ENCODE results near the gene GRID1.

GRID1 gene

GRCh38 chr10:86202226-86202735 lies 164.3 kb downstream of the GRID1 start:
- no peak for DNase-seq

- DNase-seq: no peak
Measured at GRCh38 chr10:86200867-86201266, 165.7 kb downstream of the GRID1 start.

GRCh38 chr10:86200269-86200668 lies 166.3 kb downstream of the GRID1 start:
- no peak for DNase-seq

GRCh38 chr10:86199041-86199440 lies 167.6 kb downstream of the GRID1 start:
- DNase-seq: no peak

DNA sequence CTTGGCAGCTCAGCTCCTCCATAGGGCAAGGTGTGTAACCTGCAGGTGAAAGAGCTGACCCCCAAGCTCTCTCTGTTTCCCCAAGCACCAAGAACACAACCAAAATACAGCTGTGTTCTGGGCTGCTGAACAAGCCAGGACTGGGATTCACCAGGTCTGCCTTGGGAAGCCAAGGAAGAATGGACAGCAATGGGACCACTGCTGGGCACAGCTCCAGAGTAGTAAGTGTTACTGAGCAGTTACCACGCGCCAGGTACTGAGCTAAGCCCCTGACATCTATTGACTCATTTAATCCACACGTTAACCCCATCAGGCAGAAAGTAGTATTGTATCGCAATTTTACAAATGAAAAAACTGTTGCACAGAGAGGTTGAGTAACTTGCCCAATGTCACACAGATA lies 168.3 kb downstream of the GRID1 start:
- DNase-seq: no peak

DNA sequence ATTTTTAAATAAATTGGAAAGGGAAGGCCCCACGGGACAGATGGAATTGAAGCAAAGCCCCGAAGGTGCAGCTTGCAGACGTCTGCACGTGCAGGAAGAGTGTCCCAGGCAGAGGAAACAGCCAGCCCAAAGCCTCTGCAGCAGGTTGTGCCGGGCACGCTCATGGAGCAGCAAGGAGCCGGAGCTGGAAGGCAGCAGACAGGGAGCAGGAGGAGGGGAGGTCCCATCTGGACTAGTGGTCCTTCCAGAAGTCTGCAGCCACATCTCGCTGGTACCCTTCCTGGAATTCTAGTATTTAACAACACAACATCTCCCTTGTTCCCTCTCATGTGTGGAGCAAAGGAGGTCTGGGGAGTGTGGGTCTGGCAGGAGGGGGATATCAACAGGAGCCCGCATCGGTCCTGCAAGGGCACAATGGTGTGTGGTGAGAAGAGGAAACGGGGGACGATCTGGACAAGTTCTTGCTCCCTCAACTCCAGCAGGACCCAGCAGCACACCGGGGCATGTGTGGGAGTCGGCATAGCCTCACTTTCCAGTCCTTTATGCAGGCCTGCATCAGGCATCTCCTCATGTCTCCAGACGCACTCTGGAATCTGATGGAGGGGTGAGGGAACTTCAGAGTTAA lies 169.3 kb downstream of the GRID1 start:
- DNase-seq: no peak

DNA sequence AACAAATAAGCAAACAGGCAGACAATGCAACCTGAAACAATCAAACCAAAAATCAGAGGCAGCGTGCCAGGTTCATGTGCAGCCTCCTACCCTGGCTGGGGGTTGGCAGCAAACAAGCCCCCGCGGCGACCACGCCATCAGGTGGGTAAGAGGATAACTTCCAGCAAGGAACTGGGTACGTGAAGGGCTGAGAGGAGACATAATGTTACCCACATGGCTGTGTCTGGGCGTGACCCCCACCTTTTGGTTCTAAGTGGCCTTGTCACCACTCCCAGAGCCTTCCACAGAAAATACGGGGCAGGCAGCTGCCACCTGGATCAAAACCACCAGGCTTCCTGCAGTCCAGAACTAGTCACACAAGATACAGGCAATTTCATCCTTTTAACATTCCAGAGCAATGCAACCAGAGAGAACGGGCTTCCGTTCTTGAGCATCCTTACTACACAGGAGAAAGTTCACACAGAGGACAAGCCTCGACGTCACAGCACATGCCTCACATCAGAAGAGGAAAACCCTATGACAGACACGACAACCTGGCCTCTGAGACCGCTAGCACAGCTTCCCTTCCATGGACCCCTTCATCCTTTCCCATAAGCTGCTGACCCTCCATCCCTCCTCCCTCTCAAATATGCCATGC lies 171.0 kb downstream of the GRID1 start:
- DNase-seq: no peak

DNA sequence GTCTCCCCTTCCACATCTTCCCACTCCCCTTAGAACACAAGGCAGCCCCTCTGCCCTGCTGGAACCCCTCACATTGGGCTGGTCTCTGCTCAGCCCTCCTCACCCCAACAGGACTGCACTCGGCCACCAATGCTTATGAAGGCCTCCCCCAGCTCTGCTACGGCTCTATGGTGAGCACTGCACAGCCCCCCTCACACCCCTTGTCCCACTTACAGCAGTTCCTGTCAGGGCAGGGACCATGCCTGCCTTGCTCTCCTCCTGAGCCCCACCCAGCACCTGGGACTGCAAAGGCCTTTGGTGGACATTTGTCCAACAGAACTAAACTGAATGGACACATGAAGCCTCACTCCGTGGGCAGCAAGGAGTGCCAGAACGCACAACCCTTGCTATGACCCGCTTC lies 171.9 kb downstream of the GRID1 start:
- DNase-seq: no peak

DNA sequence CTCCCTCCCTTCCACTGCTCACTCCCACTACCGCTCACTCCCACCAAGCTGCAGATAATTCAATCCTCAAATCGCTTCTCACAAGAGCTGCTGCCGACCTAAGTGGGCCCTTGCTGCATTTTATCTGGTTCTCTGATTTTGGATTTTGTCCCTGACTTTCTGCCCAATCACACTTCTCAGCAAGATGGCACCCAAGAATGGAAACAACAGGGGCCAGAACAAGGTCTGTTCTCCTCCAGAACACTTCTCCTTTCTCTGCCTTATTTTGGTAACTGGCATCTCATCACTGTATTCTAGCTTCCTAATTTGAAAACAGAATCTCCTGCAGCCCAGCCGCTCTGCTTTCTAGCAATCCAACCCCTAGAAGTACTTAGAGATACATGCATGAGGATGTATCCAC lies 172.8 kb downstream of the GRID1 start:
- no peak for DNase-seq

DNA sequence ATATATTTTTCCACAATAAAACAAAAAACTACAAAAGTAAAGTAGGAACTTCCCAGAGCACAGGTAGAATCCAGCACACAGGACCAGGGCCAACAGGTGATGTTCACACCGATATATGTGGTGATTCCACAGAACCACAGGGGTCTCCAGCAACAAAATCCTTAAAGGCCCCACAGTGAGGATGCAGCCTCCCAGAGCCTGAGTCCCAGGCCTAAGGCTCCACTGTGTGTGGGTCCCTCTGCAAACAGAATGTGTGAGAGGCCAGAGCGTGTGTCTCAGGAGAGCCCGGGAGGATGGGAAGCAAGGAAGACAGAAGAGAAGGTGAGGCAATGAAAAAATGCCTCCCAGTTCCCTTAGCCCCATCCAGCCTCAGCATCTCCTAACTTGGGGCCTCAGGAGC lies 173.9 kb downstream of the GRID1 start:
- DNase-seq: no peak

DNA sequence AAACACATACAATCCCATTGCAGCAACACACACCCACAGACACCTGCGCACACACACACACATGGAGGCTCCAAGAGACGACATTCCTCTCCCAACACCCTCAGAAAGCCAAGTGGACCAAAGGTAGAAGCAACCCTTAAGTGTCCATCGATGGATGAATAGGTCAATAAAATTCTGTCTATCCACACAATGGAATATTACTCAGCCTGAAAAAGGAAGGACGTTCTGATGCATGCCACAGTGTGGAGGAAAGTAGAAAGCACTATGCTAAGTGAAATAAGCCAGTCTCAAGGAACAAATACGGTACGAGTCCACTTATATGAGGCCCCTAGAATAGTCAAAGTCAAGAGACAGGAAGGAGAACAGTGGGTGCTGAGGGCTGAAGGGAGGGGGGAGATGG lies 174.4 kb downstream of the GRID1 start:
- DNase-seq: no peak

DNA sequence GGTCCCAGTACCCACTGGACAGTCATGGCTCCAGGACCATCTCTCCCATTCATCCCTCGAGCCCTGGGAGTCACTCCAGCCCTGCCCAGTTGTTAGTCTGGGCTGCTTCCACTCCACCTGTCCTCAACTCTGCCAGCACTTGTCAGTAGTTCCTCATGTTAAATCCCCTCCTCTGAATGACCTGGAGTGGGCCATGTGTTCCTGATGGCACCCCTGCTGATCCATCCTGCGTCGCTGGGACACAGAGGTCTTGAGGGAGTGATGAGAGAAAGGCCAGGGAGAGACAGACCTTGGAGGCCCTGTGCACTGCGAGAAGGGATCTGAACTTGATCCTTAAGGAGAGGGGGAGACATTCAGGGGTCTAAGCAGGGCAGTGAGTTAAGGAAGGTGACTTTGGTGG lies 174.9 kb downstream of the GRID1 start:
- DNase-seq: no peak

- no peak for DNase-seq
Measured at GRCh38 chr10:86191166-86191565, 175.4 kb downstream of the GRID1 start.

DNA sequence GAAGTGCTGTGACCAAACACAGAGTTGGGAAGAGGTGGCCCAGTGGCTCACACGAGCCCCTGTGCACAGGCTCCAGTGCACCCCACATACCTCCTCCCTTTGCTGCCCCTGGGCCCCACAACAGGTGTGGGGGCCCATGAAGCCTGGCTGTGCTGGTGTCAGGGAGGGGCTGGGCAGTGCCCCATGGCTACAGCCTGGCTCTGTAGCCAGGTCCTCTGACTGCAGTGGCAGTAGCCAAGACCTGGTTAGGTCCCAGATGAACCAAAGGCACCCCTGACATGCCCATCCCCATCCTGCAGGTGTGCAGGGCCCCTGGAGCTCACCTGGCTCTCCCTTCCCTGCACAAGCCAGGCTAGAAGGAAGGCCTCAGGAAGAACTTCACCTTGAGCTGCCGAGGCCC lies 176.3 kb downstream of the GRID1 start:
- no peak for DNase-seq

GRCh38 chr10:86189891-86190290 lies 176.7 kb downstream of the GRID1 start:
- DNase-seq: no peak

DNA sequence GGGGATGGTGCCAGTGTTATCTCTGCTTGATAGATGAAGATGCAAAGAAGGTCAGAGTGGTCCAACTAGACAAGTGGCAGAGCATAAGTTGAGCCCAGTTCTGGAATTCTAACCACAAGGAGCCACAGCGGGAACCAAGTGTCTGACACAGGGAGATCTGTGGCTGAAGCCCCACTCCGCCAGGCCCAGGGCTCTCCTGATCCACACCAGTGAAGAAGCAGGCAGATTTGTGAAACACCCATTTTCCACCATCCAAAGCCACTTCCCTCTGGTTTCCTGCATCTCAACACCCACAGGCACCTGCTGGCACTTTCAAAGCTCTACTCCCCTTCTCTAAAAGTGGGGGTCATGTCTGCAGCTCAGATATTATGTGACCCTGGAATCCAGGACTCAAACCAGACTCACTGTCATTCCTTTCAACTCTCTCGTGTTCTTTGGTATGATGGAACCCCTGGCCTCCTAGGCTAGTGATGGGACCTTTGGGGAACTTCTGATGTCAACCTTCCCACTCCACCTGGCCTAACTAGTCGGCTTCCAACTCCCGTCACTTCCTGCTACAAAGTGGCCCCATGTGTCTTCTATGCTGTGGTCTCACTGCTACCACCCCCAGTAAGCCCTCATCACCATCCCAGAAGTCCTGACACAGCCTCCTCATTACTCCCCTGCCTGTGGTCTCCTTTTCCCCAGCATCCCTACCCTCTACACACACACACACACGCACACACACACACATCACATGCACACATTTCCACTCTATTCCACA lies 177.6 kb downstream of the GRID1 start:
- DNase-seq: no peak

DNA sequence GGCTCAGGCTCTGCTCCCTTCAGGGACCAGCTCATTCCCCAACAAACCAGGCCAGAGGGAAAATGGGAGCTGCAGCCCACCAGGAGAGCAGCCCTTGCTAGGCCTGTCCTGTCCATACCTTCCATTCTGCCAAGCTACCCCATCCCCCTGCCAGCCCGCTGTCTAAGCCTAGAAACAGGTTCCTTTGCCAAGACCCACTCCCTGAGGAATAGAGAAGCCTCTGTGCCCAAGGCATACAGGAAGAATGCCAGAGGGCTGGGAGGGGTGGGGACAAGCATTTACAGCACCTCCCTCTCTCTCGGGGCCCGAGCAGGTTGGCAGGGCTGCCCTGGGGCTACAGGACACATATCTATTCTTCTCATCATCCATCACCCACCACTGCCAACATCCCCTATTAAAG lies 178.3 kb downstream of the GRID1 start:
- no peak for DNase-seq

GRCh38 chr10:86187499-86188239 lies 178.9 kb downstream of the GRID1 start:
- DNase-seq: no peak

- no peak for DNase-seq
Measured at GRCh38 chr10:86186633-86187032, 180.0 kb downstream of the GRID1 start.

DNA sequence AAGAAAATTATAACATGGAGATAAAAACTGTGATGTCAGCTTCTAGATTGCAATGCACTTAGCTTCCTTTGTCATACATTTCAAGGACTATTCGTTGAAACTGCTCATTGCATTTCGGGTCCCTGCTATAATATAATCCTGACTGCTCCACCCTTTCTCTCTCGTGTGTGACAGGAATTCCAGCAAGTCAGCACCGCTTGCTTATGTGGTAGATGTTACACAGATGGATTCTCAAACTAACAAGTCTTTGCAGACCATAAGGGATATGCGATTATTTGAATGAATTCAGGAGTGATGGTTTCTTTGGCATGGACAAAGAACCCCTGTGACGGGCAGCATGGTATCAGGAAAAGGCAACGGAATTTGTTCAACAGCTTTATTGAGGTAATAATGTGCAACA lies 184.0 kb downstream of the GRID1 start:
- no peak for DNase-seq

GRCh38 chr10:86182150-86182549 lies 184.4 kb downstream of the GRID1 start:
- no peak for DNase-seq

DNA sequence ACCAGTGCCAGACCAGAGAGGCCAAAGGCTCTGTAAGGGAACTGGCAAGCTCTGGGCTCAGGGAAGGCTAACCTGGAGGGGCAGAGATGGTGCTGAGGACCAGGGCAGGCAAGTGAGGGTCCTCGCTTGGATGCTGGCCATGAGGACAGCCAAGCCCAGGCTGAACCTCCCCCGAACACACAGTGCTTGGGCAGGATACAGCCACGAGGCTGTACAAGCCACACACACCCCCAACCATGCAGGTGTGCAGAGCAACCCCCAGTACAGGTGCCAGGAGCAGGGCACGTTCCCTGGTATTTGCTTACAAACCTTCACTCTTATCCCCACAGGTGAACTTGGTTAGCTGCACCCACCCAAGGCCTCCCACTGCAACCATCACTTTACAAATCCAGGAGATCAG lies 185.7 kb downstream of the GRID1 start:
- DNase-seq: no peak

GRCh38 chr10:86179961-86180360 lies 186.6 kb downstream of the GRID1 start:
- no peak for DNase-seq

- no peak for DNase-seq
Measured at GRCh38 chr10:86179153-86179524, 187.5 kb downstream of the GRID1 start.
